GM23338 (cell line): ENCODE results near the gene DUSP10. TPM values are rescaled to one million over a fixed set of nuclear protein-coding genes. Genes with fewer than 3 reads are reported as not detected.

Experiments
- ATAC-seq: fragments of 200-7000 bp; cut with Tn5 transposase; 3 replicates; pipeline ENCODE4 v1.9.1; 2020
- DNase-seq: peaks from one replicate; pipeline ENCODE4 v3.0.0-alpha.2; 2015; ENCODE audit warnings: low spot score
- H2AFZ ChIP-seq: fragments of 200-600 bp; sonication (generic); 2 replicates; pipeline ENCODE4 v1.8.0; 2016; ENCODE audit warnings: antibody characterized with exemption, mild to moderate bottlenecking, moderate library complexity
- H3F3A ChIP-seq: fragments of 200-600 bp; sonication (generic); replicated peaks from 2 replicates; pipeline ENCODE4 v1.8.0; 2017; ENCODE audit warnings: antibody characterized with exemption, mixed run types, low read depth
- H3K27ac ChIP-seq: fragments of 200-600 bp; sonication (generic); 2 replicates; pipeline ENCODE4 v1.6.1; 2016; ENCODE audit warnings: low read depth
- H3K27me3 ChIP-seq: fragments of 200-600 bp; sonication (generic); 2 replicates; pipeline ENCODE4 v1.8.0; 2016; ENCODE audit warnings: mild to moderate bottlenecking, mixed run types, moderate library complexity; ENCODE audit not compliant: insufficient read depth
- H3K36me3 ChIP-seq: fragments of 200-600 bp; sonication (generic); 2 replicates; pipeline ENCODE4 v1.8.0; 2016; ENCODE audit warnings: mild to moderate bottlenecking; ENCODE audit not compliant: insufficient read depth
- H3K4me1 ChIP-seq: fragments of 200-600 bp; sonication (generic); 2 replicates; pipeline ENCODE4 v1.8.0; 2016; ENCODE audit warnings: mild to moderate bottlenecking, moderate library complexity; ENCODE audit not compliant: insufficient read depth
- H3K4me2 ChIP-seq: fragments of 200-600 bp; sonication (generic); 2 replicates; pipeline ENCODE4 v1.7.1; 2017; ENCODE audit warnings: mixed run types
- H3K4me3 ChIP-seq: fragments of 200-600 bp; sonication (generic); 2 replicates; pipeline ENCODE4 v1.6.1; 2016; ENCODE audit warnings: mixed run types
- H3K79me2 ChIP-seq: fragments of 200-600 bp; sonication (generic); replicated peaks from 2 replicates; pipeline ENCODE4 v1.8.0; 2017; ENCODE audit warnings: mild to moderate bottlenecking; ENCODE audit not compliant: insufficient read depth
- H3K9me2 ChIP-seq: fragments of 200-600 bp; sonication (generic); 2 replicates; pipeline ENCODE4 v1.8.0; 2017; ENCODE audit not compliant: insufficient read depth
- H4K20me1 ChIP-seq: fragments of 200-600 bp; sonication (generic); replicated peaks from 2 replicates; pipeline ENCODE4 v1.8.0; 2017; ENCODE audit warnings: mild to moderate bottlenecking; ENCODE audit not compliant: insufficient read depth
- H3K27ac Mint-ChIP-seq: 2 replicates; pipeline ENCODE4 v1.8.0; 2020; ENCODE audit warnings: inconsistent platforms, mild to moderate bottlenecking, moderate library complexity, mixed read lengths
- H3K27me3 Mint-ChIP-seq: 3 replicates; pipeline ENCODE4 v1.8.0; 2022; ENCODE audit warnings: low read depth, mild to moderate bottlenecking, moderate library complexity, mixed read lengths, inconsistent platforms; ENCODE audit not compliant: insufficient read depth, poor library complexity
- H3K36me3 Mint-ChIP-seq: 3 replicates; pipeline ENCODE4 v1.8.0; 2021; ENCODE audit warnings: low read depth, mild to moderate bottlenecking, inconsistent platforms, moderate library complexity, mixed read lengths
- H3K4me1 Mint-ChIP-seq: 3 replicates; pipeline ENCODE4 v1.8.0; 2020; ENCODE audit warnings: mild to moderate bottlenecking, inconsistent platforms, mixed read lengths
- H3K4me3 Mint-ChIP-seq: 3 replicates; pipeline ENCODE4 v1.8.0; 2021; ENCODE audit warnings: moderate library complexity, mild to moderate bottlenecking, inconsistent platforms, mixed read lengths
- H3K9me3 Mint-ChIP-seq: 3 replicates; pipeline ENCODE4 v1.8.0; 2020; ENCODE audit warnings: moderate library complexity, mild to moderate bottlenecking, inconsistent platforms, mixed read lengths
- CREB1 ChIP-seq: fragments of 250-450 bp; sonication (Bioruptor Pico); IDR thresholded peaks from 2 replicates; pipeline ENCODE4 v1.5.0; 2020; ENCODE audit warnings: low read depth, mild to moderate bottlenecking, moderate library complexity
- EZH2 ChIP-seq: fragments of 200-600 bp; sonication (generic); IDR thresholded peaks from one replicate; pipeline ENCODE4 v1.8.0; 2017; ENCODE audit warnings: antibody characterized with exemption, mild to moderate bottlenecking, low read depth; ENCODE audit not compliant: unreplicated experiment
- EZH2phosphoT487 ChIP-seq: fragments of 200-600 bp; sonication (generic); IDR thresholded peaks from one replicate; pipeline ENCODE4 v1.8.1; 2018; ENCODE audit warnings: antibody characterized with exemption; ENCODE audit not compliant: unreplicated experiment
- POLR2AphosphoS5 ChIP-seq: IDR thresholded peaks from 2 replicates; pipeline ENCODE4 v1.6.1; 2016; ENCODE audit warnings: antibody characterized with exemption, low read depth
- REST ChIP-seq: IDR thresholded peaks from one replicate; pipeline ENCODE4 v1.6.1; 2018; ENCODE audit warnings: antibody characterized with exemption; ENCODE audit not compliant: unreplicated experiment
- STAT1 ChIP-seq: IDR thresholded peaks from one replicate; pipeline ENCODE4 v1.6.1; 2016; ENCODE audit warnings: antibody characterized with exemption; ENCODE audit not compliant: unreplicated experiment
- ZNF114 ChIP-seq: fragments of 250-450 bp; sonication (Bioruptor Pico); IDR thresholded peaks from 2 replicates; pipeline ENCODE4 v1.5.0; 2020; ENCODE audit warnings: mild to moderate bottlenecking, moderate library complexity
- ZNF331 ChIP-seq: fragments of 250-450 bp; sonication (Bioruptor Pico); IDR thresholded peaks from 2 replicates; pipeline ENCODE4 v1.5.0; 2020; ENCODE audit warnings: low read depth, mild to moderate bottlenecking, moderate library complexity
- polyA plus RNA-seq: library from polyadenylated mRNA; unstranded; fragments of >200 nt; fragmentation: Nextera tagmentation; extraction: Ambion mirVana; gene quantifications from 2 replicates; pipeline ENCODE4 v1.2.1, GENCODE V29; 2016
- total RNA-seq: library from RNA; depleted of rRNA; stranded (reverse); fragments of >200 nt; shearing (Covaris generic); gene quantifications from 2 replicates; pipeline ENCODE4 v1.2.3, GENCODE V29; 2014
- TF ChIP-seq, protein P1 (sequence below): fragments of 250-450 bp; sonication (Bioruptor Pico); IDR thresholded peaks from 2 replicates; pipeline ENCODE4 v1.5.0; 2020; ENCODE audit warnings: mild to moderate bottlenecking, moderate library complexity
- TF ChIP-seq, protein P2 (sequence below): IDR thresholded peaks from 2 replicates; pipeline ENCODE4 v1.6.1; 2016; ENCODE audit warnings: antibody characterized with exemption

DUSP10 gene
- total and polyA plus RNA-seq, 2 experiments from 2014 or later = 1.5 to 1.6 TPM

DNA sequence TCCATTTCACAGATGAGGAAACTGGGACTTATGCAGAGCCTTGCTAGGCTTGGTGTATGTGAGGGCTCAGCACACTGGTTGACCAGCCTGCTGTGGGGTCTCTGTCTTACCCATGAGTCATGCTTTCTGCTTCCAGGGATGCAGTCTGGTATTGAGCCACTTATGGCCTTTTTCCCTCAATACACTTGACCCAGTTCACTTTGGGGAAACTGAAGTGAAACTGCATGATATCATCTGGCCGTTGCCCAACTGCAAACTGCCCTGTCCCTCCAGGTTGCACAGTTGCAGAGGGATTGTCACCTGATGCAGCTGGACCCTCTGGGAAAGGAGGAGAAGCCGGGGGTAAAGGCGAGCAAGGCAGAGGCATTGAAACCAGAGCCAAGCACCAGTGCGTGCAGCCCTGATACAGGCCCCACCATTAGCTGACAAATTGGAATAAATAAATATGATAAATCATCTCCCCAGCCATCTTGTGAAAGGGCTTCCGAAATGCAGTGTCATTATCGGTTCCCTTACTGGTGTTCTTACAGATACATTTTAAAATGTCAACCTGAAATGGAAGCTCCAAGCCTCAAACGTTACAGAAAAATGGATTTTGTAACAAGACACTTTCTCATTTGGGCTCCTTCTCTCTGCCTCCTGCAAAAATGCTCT lies 39.3 kb upstream of the DUSP10 start (continued):
- TF ChIP-seq, protein P1, sequence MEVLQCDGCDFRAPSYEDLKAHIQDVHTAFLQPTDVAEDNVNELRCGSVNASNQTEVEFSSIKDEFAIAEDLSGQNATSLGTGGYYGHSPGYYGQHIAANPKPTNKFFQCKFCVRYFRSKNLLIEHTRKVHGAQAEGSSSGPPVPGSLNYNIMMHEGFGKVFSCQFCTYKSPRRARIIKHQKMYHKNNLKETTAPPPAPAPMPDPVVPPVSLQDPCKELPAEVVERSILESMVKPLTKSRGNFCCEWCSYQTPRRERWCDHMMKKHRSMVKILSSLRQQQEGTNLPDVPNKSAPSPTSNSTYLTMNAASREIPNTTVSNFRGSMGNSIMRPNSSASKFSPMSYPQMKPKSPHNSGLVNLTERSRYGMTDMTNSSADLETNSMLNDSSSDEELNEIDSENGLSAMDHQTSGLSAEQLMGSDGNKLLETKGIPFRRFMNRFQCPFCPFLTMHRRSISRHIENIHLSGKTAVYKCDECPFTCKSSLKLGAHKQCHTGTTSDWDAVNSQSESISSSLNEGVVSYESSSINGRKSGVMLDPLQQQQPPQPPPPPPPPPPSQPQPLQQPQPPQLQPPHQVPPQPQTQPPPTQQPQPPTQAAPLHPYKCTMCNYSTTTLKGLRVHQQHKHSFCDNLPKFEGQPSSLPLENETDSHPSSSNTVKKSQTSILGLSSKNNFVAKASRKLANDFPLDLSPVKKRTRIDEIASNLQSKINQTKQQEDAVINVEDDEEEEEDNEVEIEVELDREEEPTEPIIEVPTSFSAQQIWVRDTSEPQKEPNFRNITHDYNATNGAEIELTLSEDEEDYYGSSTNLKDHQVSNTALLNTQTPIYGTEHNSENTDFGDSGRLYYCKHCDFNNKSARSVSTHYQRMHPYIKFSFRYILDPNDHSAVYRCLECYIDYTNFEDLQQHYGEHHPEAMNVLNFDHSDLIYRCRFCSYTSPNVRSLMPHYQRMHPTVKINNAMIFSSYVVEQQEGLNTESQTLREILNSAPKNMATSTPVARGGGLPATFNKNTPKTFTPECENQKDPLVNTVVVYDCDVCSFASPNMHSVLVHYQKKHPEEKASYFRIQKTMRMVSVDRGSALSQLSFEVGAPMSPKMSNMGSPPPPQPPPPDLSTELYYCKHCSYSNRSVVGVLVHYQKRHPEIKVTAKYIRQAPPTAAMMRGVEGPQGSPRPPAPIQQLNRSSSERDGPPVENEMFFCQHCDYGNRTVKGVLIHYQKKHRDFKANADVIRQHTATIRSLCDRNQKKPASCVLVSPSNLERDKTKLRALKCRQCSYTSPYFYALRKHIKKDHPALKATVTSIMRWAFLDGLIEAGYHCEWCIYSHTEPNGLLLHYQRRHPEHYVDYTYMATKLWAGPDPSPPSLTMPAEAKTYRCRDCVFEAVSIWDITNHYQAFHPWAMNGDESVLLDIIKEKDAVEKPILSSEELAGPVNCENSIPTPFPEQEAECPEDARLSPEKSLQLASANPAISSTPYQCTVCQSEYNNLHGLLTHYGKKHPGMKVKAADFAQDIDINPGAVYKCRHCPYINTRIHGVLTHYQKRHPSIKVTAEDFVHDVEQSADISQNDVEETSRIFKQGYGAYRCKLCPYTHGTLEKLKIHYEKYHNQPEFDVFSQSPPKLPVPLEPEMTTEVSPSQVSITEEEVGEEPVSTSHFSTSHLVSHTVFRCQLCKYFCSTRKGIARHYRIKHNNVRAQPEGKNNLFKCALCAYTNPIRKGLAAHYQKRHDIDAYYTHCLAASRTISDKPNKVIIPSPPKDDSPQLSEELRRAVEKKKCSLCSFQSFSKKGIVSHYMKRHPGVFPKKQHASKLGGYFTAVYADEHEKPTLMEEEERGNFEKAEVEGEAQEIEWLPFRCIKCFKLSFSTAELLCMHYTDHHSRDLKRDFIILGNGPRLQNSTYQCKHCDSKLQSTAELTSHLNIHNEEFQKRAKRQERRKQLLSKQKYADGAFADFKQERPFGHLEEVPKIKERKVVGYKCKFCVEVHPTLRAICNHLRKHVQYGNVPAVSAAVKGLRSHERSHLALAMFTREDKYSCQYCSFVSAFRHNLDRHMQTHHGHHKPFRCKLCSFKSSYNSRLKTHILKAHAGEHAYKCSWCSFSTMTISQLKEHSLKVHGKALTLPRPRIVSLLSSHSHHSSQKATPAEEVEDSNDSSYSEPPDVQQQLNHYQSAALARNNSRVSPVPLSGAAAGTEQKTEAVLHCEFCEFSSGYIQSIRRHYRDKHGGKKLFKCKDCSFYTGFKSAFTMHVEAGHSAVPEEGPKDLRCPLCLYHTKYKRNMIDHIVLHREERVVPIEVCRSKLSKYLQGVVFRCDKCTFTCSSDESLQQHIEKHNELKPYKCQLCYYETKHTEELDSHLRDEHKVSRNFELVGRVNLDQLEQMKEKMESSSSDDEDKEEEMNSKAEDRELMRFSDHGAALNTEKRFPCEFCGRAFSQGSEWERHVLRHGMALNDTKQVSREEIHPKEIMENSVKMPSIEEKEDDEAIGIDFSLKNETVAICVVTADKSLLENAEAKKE (CRISPR knock-in tag) = no peak

DNA sequence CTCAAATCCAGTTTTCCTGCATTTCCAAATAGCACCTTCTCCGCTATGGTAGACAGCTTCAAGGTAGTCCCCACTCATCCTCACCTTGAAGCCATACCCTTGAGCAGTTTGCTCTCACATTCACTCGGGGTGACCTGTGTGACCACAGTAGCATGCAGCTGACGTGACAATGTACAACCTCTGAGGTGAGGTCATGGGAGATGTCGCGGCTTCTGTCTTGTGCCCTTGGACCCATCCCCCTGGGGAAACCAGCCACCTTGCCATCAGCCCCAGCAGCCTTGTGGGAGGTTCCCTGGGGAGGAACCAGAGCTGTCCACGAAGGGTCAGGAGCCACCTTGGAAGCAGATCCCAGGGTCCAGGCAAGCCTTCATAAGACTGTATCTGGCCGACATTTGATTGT lies 38.3 kb upstream of the DUSP10 start:
- no peak for TF ChIP-seq CREB1
- Histone ChIP-seq H3K4me1 (no peaks in the 10 kb centered on the region), H3K4me2 (no peak overlapping the region), H3K27me3 (no peaks in the 10 kb centered on the region), H3K4me3 (no peak overlapping the region), H2AFZ (no peak overlapping the region), H3F3A (no peaks in the 10 kb centered on the region), H3K79me2 (no peaks in the 10 kb centered on the region), H4K20me1 (no peaks in the 10 kb centered on the region), H3K9me2 (peaks cover 4% of the 10 kb centered on the region), H3K36me3 (no peaks in the 10 kb centered on the region), H3K27ac (no peak overlapping the region)
- ATAC-seq (no peak), DNase-seq (no peak)
- Mint-ChIP-seq H3K36me3 (no peaks in the 10 kb centered on the region), H3K9me3 (no peaks in the 10 kb centered on the region), H3K4me1 (peaks cover 2% of the 10 kb centered on the region; the same call in 2 of the 3 replicates), H3K4me3 (no peak overlapping the region), H3K27me3 (no peaks in the 10 kb centered on the region), H3K27ac (no peak overlapping the region)

GRCh38 chr1:221779771-221780170 lies 37.9 kb upstream of the DUSP10 start:
- Mint-ChIP-seq H3K36me3 (no peaks in the 10 kb centered on the region), H3K27ac (no peak overlapping the region), H3K4me1 (peaks cover 2% of the 10 kb centered on the region; the same call in 2 of the 3 replicates), H3K4me3 (no peak overlapping the region), H3K9me3 (no peaks in the 10 kb centered on the region), H3K27me3 (no peaks in the 10 kb centered on the region)
- Histone ChIP-seq H3K4me1 (no peaks in the 10 kb centered on the region), H3K79me2 (no peaks in the 10 kb centered on the region), H3K36me3 (no peaks in the 10 kb centered on the region), H3K27me3 (no peaks in the 10 kb centered on the region), H2AFZ (no peak overlapping the region), H3K4me3 (no peak overlapping the region), H3K4me2 (no peak overlapping the region), H3K9me2 (peaks cover 4% of the 10 kb centered on the region), H3K27ac (no peak overlapping the region), H4K20me1 (no peaks in the 10 kb centered on the region), H3F3A (no peaks in the 10 kb centered on the region)
- ATAC-seq (no peak), DNase-seq (no peak)
- no peak for TF ChIP-seq EZH2phosphoT487
- TF ChIP-seq EZH2 = no peak
- TF ChIP-seq ZNF114 (CRISPR knock-in tag) = no peak
- TF ChIP-seq, protein P2, sequence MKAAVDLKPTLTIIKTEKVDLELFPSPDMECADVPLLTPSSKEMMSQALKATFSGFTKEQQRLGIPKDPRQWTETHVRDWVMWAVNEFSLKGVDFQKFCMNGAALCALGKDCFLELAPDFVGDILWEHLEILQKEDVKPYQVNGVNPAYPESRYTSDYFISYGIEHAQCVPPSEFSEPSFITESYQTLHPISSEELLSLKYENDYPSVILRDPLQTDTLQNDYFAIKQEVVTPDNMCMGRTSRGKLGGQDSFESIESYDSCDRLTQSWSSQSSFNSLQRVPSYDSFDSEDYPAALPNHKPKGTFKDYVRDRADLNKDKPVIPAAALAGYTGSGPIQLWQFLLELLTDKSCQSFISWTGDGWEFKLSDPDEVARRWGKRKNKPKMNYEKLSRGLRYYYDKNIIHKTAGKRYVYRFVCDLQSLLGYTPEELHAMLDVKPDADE = no peak
- no peak for TF ChIP-seq STAT1
- TF ChIP-seq ZNF331 (CRISPR knock-in tag) = no peak
- no peak for TF ChIP-seq REST
- no peak for TF ChIP-seq POLR2AphosphoS5
